GM19463 (cell line): ENCODE measurements around the gene ABAT.
"Not testable (repeated sequence)": the region's sequence is repeated elsewhere in the genome, so short reads cannot be mapped to it uniquely, and the experiment has no call there.

Experiments used
- ATAC-seq: cut with Tn5 transposase; IDR thresholded peaks from one replicate; pipeline ENCODE4 v1.9.1; 2021; ENCODE audit warnings: mild to moderate bottlenecking, moderate library complexity; ENCODE audit not compliant: unreplicated experiment

Gene ABAT

DNA sequence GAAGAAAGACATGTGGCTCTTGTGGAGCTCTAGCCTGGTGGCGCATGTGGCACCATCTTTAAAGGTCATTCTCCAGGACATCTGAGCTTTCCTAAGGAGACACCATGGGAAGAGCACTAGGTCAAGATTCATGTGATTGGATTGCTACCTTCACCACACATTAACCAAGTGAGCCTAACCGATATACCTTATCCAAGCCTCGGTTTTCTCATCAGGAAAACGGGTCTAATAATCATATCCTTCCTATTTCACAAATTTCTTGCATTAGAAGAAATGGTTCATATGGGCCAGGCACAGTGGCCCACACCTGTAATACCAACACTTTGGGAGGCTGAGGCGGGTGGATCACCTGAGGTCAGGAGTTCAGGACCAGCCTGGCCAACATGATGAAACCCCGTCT is 64.7 kb downstream of the ABAT start:
- ATAC-seq: no peak

DNA sequence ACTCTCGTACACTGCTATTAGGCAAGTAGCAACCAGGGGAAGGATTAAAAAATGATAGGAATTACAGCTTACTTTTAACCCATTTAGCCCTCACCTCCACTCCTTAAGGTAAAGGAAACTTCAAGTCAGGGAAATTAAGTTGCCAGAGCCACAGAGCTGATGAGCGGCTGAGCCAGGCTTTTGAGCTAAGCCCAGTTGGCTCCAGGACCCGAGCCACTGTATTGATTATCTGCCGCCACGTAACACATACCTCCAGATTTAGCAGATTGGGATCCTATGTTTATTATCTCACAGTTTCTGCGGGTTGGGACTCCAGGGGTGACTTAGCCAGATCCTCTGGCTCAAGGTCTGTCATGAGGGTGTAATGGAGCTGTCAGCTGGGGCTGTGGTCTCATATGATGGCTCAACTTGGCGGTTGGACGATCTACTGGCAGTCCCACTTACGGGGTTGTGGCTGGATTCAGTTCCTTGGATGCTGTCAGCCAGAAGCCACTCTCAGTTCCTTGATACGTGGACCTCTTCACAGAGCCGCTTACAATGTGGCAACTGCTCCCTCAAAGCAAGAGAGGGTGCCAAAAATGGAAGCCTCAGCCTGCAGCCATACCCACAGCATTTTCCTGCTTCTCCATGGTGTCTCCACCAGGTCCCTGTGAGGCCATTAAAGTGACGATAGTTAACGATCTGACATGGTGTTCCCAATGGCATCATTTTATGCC is 65.7 kb downstream of the ABAT start:
- no peak for ATAC-seq

DNA sequence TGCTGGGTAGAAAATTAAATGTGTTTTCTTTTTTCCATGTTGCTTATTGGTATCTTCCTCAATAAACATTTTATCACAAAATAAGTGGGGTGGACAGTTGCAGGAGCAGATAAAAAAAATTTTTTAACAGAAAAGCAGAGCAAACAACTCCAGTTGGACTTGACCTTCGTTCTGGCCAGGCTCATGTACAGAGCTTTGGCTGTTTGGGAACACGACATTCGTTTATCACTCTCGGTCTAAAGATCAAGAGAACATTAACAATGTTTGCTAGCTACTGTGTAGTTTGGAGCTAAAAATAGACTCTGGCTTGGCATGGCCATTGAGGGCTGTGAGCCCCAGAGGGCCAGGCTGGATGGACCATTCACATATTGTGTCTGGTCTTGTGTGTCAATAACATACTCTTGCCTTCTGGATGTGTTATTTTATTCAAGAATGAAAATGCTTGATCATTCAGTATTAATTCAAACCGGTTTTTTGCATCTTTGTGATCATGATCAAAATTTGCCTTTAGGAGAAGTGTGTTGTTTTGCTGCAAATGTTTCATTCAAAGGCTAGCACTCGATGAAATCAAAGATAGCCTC is 66.4 kb downstream of the ABAT start:
- ATAC-seq: no peak

DNA sequence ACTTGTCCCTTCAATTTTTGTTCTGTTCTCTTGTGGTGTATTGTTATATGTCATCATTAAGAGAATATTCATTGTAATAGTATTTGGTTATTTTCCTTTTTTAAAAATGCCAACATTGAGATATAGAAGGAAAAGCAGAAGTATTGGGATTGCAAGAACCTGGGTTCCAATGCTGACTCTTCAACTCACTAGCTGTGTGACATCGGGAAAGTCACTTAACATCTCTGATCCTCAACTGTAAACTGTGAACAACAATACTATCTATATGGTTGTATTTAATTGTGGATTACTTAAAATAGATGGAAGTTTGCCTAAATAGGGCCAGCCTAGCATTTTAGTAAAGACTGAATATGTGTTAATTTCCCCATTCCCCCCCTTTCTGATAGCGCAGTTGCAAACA is 67.2 kb downstream of the ABAT start:
- ATAC-seq: no peak

DNA sequence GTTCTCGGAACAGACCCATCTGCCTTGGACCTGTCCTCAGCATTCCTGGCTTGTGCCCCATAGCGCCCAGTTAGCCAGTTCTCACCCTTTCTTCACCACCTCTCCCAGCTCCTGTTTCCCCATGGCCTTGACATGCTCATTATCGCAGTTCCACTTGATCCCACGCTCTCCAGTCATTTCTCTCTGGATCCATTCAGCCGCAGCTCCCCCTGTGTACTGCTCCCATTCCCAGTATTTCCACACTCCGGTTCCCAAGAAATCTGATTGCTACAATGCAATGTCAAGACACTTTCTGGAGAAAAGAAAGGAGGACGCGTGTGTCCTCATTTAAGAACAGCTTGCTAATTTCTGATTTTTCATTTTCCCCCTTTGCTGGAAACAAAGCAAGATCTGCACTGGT is 67.7 kb downstream of the ABAT start:
- ATAC-seq: no peak

DNA sequence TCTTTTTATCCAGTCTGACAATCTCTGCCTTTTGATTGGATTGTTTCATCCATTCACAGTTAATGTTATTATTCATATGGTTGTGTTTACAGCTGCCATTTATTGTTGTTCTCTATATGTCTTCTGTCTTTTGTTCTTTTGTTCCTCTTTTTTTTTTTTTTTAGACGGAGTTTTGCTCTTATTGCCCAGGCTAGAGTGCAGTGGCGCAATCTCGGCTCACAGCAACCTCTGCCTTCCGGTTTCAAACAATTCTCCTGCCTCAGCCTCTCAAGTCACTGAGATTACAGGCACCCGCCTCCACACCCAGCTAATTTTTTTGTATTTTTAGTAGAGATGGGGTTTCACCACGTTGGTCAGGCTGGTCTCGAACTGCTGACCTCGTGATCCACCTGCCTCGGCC is 74.5 kb downstream of the ABAT start:
- not testable (repeated sequence) for ATAC-seq

DNA sequence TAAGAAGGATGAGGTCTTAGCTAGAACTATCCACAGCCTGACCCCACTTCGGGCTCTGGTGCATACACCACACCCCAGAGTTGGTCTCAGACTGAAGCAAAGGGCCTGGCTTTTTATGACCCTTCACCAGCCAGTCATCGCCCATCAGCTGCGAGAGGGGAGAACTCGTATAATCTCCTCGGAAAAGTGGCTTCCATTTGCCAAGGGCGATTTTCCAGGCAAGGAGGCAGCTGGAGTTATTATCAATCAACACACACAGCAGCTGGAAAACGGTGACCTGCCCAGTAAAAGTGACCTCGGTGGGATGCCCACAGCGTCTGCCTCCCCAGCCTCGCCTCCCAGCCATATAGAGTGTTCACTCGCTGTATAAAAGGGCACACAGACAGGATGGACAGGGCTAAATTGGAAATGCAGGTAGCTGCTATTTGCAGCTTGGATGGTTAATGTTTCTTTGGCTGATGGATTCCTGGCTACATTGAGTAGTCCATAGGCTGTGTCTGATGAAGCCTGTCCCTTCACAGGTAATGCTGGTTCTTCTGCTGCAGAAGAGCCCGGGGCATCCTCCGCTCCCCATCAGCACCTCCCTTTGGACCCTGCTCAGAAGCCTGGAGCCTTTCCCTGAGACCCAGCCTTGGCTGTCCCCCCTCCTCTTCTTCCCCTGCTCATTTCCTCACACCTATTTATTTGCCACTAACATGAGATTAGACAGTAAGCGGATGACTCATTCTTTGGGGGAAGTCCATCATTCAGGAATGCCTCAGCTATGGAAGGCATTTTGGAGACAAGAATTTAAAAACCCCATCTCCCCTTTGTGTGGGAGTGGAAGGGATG is 77.3 kb downstream of the ABAT start:
- no peak for ATAC-seq

DNA sequence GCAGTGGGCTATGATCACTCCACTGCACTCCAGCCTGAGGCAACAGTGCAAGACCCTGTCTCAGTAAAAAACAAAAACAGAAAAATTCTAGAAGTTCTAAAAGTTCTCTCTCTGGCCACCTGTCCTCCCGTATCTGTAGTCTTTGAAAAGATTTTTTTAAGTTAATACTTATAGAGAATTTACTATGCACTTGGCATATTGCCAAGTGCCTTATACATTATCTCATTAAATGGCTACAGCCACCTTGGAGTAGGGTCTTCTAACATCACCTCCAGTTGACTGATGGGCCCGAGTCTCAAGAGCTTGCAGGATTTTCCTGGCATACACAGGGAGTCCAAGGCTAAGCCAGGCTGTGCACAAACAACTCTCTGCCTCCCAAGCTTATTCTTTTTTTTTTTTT is 78.3 kb downstream of the ABAT start:
- no peak for ATAC-seq

DNA sequence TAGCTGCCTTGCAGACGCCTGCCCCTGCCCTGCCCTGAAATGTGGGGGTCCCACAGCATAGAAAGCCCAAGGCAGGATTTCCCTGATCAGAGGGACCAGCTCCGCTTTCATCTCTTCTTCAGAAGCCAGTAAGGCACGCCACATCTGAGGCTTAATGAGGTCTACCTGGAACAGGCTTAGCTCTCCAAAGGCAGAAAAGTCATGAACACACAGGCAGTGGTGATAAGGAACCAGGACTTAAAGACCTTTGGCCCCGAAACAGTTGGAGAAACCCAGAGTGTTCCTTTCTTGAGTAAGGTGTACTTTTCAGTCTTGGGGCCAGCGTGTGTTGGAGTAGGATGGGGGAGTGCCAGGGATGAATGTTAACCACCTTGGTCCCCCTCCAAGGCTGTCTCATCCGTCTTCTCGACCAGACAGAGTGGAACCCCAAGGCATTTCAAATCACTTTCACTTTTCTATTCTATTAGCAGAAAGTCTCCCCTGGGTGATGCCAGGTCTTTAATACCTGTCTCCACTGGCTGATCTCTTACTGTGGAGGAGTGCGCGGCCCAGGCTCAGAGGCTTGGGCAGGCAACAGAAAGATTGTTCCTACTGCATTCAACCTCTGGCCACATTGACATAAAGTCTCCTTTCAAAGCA is 79.1 kb downstream of the ABAT start:
- no peak for ATAC-seq

DNA sequence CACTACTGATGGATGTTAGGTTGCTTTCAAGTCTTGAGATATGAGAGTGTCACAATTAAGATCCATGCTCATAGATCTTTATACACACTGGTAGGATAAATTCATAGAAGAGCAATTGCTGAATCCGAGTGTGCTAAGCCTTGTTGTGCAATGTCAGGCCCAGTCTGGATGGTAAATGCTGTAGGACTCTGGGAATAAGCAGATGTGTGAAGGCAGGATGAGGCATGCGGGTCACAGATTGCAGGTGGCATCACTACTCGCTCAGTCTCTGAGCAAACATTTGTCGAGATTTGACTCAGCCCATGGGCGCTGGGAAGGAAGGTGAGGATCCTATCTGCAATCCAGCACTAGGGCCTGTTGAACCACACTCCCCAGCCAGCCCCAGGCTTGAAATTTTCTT is 82.3 kb downstream of the ABAT start:
- ATAC-seq: no peak

DNA sequence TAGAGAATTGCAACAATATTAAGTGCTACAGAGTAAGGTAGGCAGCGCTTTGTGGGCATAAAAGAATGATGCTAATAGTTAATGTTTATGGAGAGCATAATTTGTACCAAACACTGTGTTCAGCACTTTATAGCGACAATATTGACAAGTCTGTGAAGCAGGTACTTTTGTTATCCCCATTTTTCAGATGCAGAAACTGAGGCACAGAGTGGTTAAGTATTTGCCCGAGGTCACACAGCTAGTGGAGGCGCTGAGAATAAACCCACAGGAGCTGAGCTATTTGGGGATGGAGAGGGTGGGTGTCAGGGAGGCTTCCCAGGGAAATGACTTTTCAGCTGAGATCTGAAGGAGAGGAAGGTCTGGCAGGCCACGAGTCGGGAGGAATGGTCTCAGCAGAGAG is 83.6 kb downstream of the ABAT start:
- no peak for ATAC-seq

DNA sequence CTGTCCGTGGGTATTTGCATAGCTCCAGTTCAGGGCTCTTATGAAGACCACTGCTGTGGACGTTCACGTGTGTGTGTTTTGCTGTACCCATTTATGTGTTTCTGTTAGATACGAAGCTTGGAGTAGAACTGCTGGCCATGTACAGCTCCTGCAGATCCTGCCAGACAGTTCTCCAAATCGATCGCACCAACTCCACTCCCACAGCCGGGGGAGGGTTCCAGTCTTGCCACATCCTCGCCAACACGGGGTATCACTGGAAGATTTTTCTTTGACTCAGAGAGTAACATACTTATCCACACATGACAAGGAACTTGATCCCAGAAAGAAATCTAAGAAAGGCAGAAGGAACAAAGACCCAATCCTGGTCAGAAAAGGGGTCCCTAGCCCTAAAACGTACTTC is 85.6 kb downstream of the ABAT start:
- ATAC-seq: no peak

DNA sequence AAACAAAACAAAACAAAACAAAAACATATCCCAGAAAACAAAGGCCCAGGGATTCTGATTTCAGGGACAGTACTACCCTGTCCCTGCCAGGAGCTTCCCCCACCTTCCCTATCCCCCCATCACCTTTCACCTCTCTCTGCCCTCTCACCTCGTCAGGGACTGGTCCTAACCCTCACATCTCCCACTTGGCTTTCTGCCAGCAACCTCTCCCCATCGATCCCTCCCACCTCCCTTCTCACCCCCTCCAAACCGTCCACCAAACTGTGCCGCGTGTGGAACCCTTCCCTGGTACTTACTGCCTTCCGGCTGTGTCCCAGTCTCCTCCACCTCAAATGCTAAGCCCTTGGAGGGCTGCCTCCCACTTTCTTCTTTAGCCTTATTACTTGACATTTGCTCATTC is 86.7 kb downstream of the ABAT start:
- ATAC-seq: no peak

DNA sequence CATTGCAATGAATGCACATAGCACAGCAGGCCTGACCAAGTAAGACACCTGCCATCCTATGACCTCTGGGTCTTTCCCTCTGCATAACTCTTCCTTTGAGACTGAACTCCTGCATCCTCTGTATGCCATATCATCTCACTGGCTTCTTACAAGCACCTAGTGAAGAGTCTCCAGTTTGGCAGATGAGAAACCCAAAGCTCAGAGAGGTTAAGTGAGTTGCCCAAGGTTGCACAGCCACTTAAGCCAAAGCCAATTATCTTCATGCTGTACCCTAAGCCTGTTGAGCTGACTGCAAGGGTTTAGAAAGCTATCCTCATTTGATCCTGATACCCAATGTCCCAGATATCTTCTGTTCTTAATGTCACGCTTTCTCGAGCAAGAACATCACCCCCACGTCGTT is 87.8 kb downstream of the ABAT start:
- no peak for ATAC-seq

DNA sequence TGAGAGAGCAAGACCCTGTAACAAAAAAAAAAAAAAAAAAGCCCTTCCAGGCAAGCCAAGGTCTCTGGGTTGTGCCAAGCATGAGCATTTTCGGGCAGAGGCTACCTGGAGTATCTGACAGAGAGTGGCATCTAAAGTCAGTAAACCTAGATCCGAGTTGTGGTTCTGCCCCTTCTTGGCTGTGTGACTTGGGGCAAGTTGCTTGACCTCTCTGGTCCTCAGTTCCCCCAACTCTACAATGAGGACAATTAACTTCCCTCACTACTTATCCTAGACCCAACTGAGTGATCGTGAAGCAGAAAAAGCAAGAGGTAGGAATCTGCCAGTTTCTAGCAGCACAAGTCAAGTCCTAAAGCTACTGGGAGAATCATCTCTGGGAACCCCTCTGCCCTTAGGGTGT is 88.7 kb downstream of the ABAT start:
- ATAC-seq: no peak

DNA sequence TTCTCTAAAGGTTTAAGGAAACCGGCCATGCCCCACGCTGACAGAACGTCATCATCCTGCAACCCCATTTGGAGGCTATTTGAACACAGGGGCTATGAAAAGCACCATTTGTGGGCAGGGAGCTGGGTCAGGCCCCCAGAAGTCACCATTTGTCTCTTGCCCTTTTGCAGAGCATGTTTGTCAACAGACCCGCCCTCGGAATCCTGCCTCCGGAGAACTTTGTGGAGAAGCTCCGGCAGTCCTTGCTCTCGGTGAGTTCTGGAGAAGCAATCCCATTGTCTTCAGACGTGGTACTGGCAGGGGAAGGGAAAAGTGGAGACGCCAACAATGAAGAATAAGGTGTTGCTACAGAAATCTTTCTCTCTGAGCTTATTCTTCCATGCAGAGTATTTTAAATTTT is 89.5 kb downstream of the ABAT start:
- ATAC-seq: no peak

DNA sequence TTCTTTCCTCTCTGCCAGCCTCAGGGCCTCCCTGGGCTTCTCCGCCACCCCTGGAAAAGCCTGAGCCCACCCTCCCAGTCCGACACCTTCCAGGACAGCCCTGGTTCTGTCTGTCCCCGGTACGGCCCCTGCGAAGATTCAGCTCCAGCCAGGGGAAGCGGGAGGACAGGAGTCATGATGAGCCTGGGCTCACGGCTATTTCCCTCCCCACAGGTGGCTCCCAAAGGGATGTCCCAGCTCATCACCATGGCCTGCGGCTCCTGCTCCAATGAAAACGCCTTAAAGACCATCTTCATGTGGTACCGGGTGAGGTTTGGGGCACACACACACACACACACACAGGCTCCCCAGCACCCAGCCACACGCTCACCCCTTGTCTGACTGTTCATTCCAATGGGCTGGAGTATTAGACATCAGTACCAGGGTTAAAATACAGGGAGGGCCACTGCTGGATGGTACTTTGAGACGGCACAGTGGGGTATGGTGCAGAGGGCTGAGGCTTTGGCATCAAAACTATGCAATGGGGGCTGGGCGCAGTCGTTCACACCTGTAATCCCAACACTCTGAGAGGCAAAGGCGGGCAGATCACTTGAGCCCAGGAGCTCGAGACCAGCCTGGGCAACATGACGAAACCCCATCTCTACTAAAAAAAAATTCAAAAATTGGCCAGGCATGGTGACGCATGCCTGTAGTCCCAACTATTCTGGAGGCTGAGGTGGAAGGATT is 90.3 kb downstream of the ABAT start:
- ATAC-seq: no peak

DNA sequence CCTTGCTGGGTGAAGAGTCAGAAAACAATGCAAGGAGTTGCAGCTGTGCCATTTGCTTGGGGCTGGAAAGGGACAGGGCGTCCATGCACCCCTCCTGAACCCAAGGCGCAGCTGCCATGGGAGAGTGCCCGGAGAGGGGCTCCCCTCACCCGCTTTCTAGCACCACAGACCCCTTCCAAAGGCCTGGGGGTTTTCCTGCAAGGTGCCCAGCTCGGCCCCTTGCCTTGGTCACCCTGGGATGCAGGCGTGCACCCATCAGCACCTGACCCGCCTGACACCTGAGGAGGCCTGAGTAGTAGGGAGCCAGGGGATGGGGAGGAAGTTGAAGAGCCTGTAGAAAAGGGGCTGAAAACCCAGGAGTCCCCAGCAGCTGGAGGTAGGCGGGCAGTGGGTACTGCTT is 92.8 kb downstream of the ABAT start:
- no peak for ATAC-seq

DNA sequence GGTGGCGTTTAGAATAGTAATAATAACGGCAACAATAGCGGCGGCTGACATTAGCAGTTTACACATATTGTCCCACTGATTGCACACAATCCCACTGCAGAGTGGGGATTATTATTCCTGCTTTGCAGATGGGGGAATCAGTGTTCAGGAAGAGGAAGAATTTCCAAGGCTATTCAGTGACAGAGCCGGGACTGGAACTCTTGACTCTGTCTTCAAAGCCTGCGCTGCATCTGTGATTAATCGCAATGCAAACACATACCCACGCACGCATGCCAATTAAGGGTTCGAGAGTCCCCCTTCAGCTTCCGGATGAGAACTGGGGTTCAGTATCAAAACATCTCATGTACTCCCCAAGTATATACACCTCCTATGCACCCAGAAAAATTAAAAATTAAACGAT is 93.9 kb downstream of the ABAT start:
- no peak for ATAC-seq

DNA sequence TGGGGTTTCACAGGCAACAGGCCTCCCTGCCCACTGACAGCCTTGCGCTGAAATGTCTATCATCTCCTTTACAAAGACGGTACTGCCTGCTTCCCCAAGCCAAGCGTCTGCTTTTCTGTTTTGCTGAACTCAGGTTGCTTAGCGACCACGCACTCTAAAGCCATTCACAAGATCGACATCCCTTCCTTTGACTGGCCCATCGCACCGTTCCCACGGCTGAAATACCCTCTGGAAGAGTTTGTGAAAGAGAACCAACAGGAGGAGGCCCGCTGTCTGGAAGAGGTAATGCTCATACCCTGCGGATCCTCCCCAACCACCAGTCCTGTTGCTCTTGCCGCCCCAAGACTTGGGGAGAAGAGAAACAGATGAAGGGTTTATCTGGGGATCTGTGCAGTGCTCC is 94.3 kb downstream of the ABAT start:
- no peak for ATAC-seq

DNA sequence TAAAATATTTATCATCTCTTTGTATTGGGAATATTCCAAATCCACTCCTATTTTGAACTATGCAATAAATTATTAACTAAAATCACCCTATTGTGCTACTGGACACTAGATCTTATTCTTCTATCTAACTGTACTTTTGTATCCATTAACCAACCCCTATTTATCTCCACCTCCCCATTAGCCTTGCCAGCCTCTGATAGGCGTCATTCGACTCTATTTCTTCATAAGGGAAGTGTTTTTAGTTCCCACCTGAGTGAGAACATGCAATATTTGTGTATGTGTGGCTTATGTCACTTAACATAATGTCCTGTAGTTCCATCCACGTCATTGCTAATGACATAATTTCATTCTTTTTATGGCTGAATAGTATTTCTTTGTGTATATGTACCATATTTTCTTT is 99.1 kb downstream of the ABAT start:
- no peak for ATAC-seq
